Endothelial cell of umbilical vein (primary cell): ENCODE results near the gene LOXL4. TPM values are rescaled to one million over a fixed set of nuclear protein-coding genes. Genes with fewer than 3 reads are reported as not detected.

Experiments used
- BruUV-seq: library from RNA; stranded (reverse); fragments of 400-500 nt; replicated peaks from 2 replicates; lab custom pipeline; 2021; lab: Mats Ljungman, UMichigan
- CTCF ChIA-PET: fragments of 300-600, 350-600 bp; sonication (Branson Sonifier 250); formaldehyde crosslinking; loops from one replicate; lab custom pipeline; 2021; ENCODE audit warnings: antibody characterized with exemption, inconsistent platforms; lab: Charles Lee
- POLR2A ChIA-PET: fragments of 300-600, 350-600 bp; sonication (Branson Sonifier 250); formaldehyde crosslinking; loops from one replicate; lab custom pipeline; 2021; ENCODE audit warnings: antibody characterized with exemption, inconsistent platforms; lab: Charles Lee
- DNase-seq: peaks from one replicate; pipeline ENCODE4 v3.0.0-alpha.2; 2011; ENCODE audit warnings: low read depth, low spot score
- FAIRE-seq: peaks from 2 replicates; lab custom pipeline; 2011; peaks lifted over from hg19 to GRCh38; lab: Jason Lieb, UNC
- H2AFZ ChIP-seq: 2 replicates; pipeline ENCODE4 v1.6.0; 2012; ENCODE audit warnings: low read depth, low read length, control low read depth, inconsistent platforms
- H3K27ac ChIP-seq: 2 replicates; pipeline ENCODE4 v1.5.1; 2011; ENCODE audit warnings: low read depth, mild to moderate bottlenecking, control low read depth, low read length, moderate library complexity; ENCODE audit not compliant: insufficient read depth
- H3K27me3 ChIP-seq, 2 experiments: 2 replicates each; pipeline versions ENCODE4 v1.6.0 to v1.6.1; 2011; ENCODE audit warnings: low read length in 2 of 2, mixed read lengths in 1 of 2; ENCODE audit not compliant: control insufficient read depth in 2 of 2, insufficient read depth in 2 of 2
- H3K36me3 ChIP-seq, 2 experiments: 2 replicates in 1 of 2; 3 replicates in 1 of 2; pipeline ENCODE4 v1.5.1; 2011; ENCODE audit warnings: low read length in 2 of 2, mild to moderate bottlenecking in 1 of 2, moderate library complexity in 1 of 2; ENCODE audit not compliant: control insufficient read depth in 2 of 2, insufficient read depth in 2 of 2; ENCODE audit errors: extremely low read depth in 1 of 2
- H3K4me1 ChIP-seq: 3 replicates; pipeline ENCODE4 v1.5.1; 2011; ENCODE audit warnings: mild to moderate bottlenecking, low read length; ENCODE audit not compliant: control insufficient read depth, insufficient read depth; ENCODE audit errors: extremely low read depth
- H3K4me2 ChIP-seq: 2 replicates; pipeline ENCODE4 v1.6.1; 2011; ENCODE audit warnings: low read length, control low read depth, mixed read lengths; ENCODE audit not compliant: insufficient read depth
- H3K4me3 ChIP-seq, 3 experiments: fragments of 200-600 bp in 1 of 3; sonication (generic), shearing (Covaris generic) in 1 of 3; replicated peaks in 1 of 3; 2 replicates each; pipeline ENCODE4 v1.5.1; 2011 to 2016; ENCODE audit warnings: control low read depth in 3 of 3, low read length in 3 of 3, mild to moderate bottlenecking in 2 of 3, inconsistent platforms in 1 of 3, low read depth in 1 of 3, moderate library complexity in 1 of 3; ENCODE audit not compliant: insufficient read depth in 1 of 3
- H3K79me2 ChIP-seq: 2 replicates; pipeline ENCODE4 v1.6.0; 2012; ENCODE audit warnings: low read length, inconsistent platforms; ENCODE audit not compliant: control insufficient read depth, insufficient read depth
- H3K9ac ChIP-seq: replicated peaks from 2 replicates; pipeline ENCODE3; 2011; ENCODE audit warnings: low read length, control low read depth; ENCODE audit not compliant: insufficient read depth; ENCODE audit errors: extremely low read depth
- H3K9me1 ChIP-seq: replicated peaks from 3 replicates; pipeline ENCODE4 v1.6.0; 2011; ENCODE audit warnings: mild to moderate bottlenecking, low read length; ENCODE audit not compliant: control insufficient read depth, insufficient read depth; ENCODE audit errors: extremely low read depth
- H3K9me3 ChIP-seq: replicated peaks from 2 replicates; pipeline ENCODE4 v1.5.1; 2012; ENCODE audit warnings: low read length, inconsistent platforms; ENCODE audit not compliant: control insufficient read depth, insufficient read depth
- H4K20me1 ChIP-seq: replicated peaks from 2 replicates; pipeline ENCODE3; 2011; ENCODE audit warnings: mild to moderate bottlenecking, low read length; ENCODE audit not compliant: control insufficient read depth, insufficient read depth; ENCODE audit errors: extremely low read depth
- CTCF ChIP-seq, 2 donors: IDR thresholded peaks; 1 replicate in 1 of 2; 2 replicates in 1 of 2; pipeline ENCODE4 v1.5.1; 2011; ENCODE audit warnings: low read length in 2 of 2, mild to moderate bottlenecking in 2 of 2, moderate library complexity in 2 of 2, control low read depth in 1 of 2, inconsistent platforms in 1 of 2, low read depth in 1 of 2; ENCODE audit not compliant: insufficient read depth in 1 of 2; ENCODE audit errors: extremely low read depth in 1 of 2
- EZH2 ChIP-seq: IDR thresholded peaks from 2 replicates; pipeline ENCODE4 v1.6.1; 2012; ENCODE audit warnings: borderline replicate concordance, low read depth, mild to moderate bottlenecking, moderate library complexity, low read length, inconsistent platforms; ENCODE audit not compliant: severe bottlenecking
- FOS ChIP-seq: IDR thresholded peaks from 2 replicates; pipeline ENCODE4 v1.6.1; 2011; ENCODE audit warnings: mild to moderate bottlenecking, low read length, moderate library complexity, borderline replicate concordance; ENCODE audit not compliant: insufficient read depth
- GATA2 ChIP-seq: IDR thresholded peaks from 2 replicates; pipeline ENCODE4 v1.7.0; 2011; ENCODE audit warnings: low read depth, mild to moderate bottlenecking, moderate library complexity, mixed read lengths, low read length; ENCODE audit not compliant: insufficient read length, insufficient read depth
- JUN ChIP-seq: IDR thresholded peaks from 2 replicates; pipeline ENCODE4 v1.6.1; 2011; ENCODE audit warnings: borderline replicate concordance, low read depth; ENCODE audit not compliant: insufficient read length, insufficient read depth
- MAX ChIP-seq: IDR thresholded peaks from 2 replicates; pipeline ENCODE4 v1.6.1; 2011; ENCODE audit not compliant: insufficient read depth, insufficient read length
- MYC ChIP-seq: IDR thresholded peaks from one replicate; pipeline ENCODE4 v1.6.1; 2011; ENCODE audit warnings: mild to moderate bottlenecking, low read depth, low read length
- POLR2A ChIP-seq: IDR thresholded peaks from 2 replicates; pipeline ENCODE4 v1.6.1; 2012; ENCODE audit warnings: low read depth, mild to moderate bottlenecking, control low read depth, low read length
- POLR2AphosphoS5 ChIP-seq: IDR thresholded peaks from 2 replicates; pipeline ENCODE4 v1.6.1; 2012; ENCODE audit warnings: low read depth, mild to moderate bottlenecking, control low read depth, low read length, moderate library complexity; ENCODE audit not compliant: insufficient read depth
- dilution Hi-C: fragments of 300-500 bp; cut with MboI; formaldehyde crosslinking; loops from one replicate; pipeline ENCODE4 v1.15.0; 2019; ENCODE audit warnings: low sequenced_read_pairs; ENCODE audit not compliant: extremely low pct_ligation_motif_present
- intact Hi-C: fragments of 100-400 bp; cut with micrococcal nuclease; formaldehyde crosslinking; loops from one replicate; pipeline ENCODE4 v1.10.0; 2022
- polyA plus RNA-seq, 4 experiments: library from polyadenylated mRNA; depleted of rRNA in 3 of 4; stranded (reverse) in 3 of 4; unstranded in 1 of 4; fragments of >200 nt; gene quantifications; 2 replicates each; pipeline versions ENCODE4 v1.2.1 to v1.2.3, GENCODE V29; 2011 to 2012; ENCODE audit warnings: missing spikeins in 1 of 4
- total RNA-seq: library from RNA; stranded (reverse); gene quantifications from 2 replicates; pipeline ENCODE4 v1.2.3, GENCODE V29; 2021

LOXL4 gene
- total and polyA plus RNA-seq, 2 donors (not counting 3 experiments of a cell fraction or from before 2014, with no cell fraction given): 1.4 to 1.9 TPM

- no peaks in the 10 kb centered on the region for H3K4me1 ChIP-seq
- peaks cover 2% of the 10 kb centered on the region for H3K79me2 ChIP-seq
- intact Hi-C loops (no loop called here), dilution Hi-C loops (no loop called here)
- H3K27me3 ChIP-seq: no peaks in the 10 kb centered on the region
- H3K27ac ChIP-seq: no peak overlapping the region
- DNase-seq (no peak), FAIRE-seq (no peak)
- no peaks in the 10 kb centered on the region for H3K9me1 ChIP-seq
- CTCF ChIA-PET: interaction anchor here (0.5 to 1.8 kb wide), 2 partner anchors 39 to 78 kb away, joined by 3 to 6 read pairs; no protein-coding TSS in a partner anchor
- H4K20me1 ChIP-seq: no peaks in the 10 kb centered on the region
- BruUV-seq: TSS peak; percentile 16
- no peak overlapping the region for H3K4me3 ChIP-seq
- H3K9ac ChIP-seq: no peak overlapping the region
- TF ChIP-seq MYC (no peak), POLR2A (no peak), CTCF (IDR thresholded peaks at IDR 0.05; ENCODE audit: extremely low read depth in 1 of 2, insufficient read depth in 1 of 2, low read depth in 1 of 2, low read length in 2 of 2) (no peak), EZH2 (no peak), JUN (no peak), FOS (no peak), MAX (no peak), GATA2 (no peak), POLR2AphosphoS5 (no peak)
- no peak overlapping the region for H3K4me2 ChIP-seq
- no peaks in the 10 kb centered on the region for H3K9me3 ChIP-seq
- H2AFZ ChIP-seq: no peak overlapping the region
- POLR2A ChIA-PET: no interaction called here
- H3K36me3 ChIP-seq: peaks cover 0 to 2% of the 10 kb centered on the region in 2 experiments
Observed at GRCh38 chr10:98208925-98209324, 59.1 kb downstream of the LOXL4 start.
